Stomach (tissue), 4 donors: Measurements from ENCODE around the gene CDKN2B.

Experiments used
- POLR2A ChIP-seq, 4 donors: fragments of 450-650 bp; IDR thresholded peaks; one replicate each; pipeline ENCODE4 v1.6.1; 2016; ENCODE audit warnings: antibody characterized with exemption in 4 of 4, control low read depth in 2 of 4, mild to moderate bottlenecking in 1 of 4, moderate library complexity in 1 of 4
- POLR2AphosphoS5 ChIP-seq, 3 donors: sonication (generic); formaldehyde crosslinking; IDR thresholded peaks; one replicate each; pipeline ENCODE4 v1.6.1; 2016; ENCODE audit warnings: antibody characterized with exemption in 3 of 3
- TF ChIP-seq, protein P1 (sequence below), 7 experiments: fragments of 450-650 bp in 4 of 7; fragments of 200-600 bp in 3 of 7; sonication (generic) in 3 of 7; IDR thresholded peaks; one replicate each; pipeline ENCODE4 v1.5.1; 2016 to 2019; ENCODE audit warnings: antibody characterized with exemption in 7 of 7, control low read depth in 2 of 7, mild to moderate bottlenecking in 1 of 7

DNA sequence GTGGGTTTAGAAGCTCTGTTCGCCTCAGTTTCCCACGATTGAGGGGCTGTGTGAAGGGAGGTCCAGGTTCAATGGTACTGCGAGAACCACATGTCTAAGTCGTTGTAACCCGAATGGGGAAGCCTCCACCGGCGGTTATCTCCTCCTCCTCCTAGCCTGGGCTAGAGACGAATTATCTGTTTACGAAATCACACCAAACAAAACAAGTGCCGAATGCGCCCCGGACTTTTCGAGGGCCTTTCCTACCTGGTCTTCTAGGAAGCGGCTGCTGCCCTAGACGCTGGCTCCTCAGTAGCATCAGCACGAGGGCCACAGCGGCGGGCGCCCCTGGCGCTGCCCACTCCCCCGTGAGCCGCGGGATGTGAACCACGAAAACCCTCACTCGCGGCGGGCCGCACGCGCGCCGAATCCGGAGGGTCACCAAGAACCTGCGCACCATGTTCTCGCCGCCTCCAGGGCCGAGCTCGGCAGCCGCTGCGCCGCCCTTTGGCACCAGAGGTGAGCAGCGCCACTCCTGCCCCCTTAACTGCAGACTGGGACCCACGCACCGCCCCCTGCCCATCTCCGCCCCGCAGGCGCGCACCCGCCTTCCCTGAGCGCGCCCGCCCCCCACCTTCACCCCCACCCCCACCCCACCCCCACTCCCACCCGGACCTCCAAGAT is 15.1 kb downstream of the CDKN2B start, which contains the start of gene CDKN2A:
- no peak for TF ChIP-seq POLR2A (IDR thresholded peaks at IDR 0.05)
- TF ChIP-seq, protein P1, sequence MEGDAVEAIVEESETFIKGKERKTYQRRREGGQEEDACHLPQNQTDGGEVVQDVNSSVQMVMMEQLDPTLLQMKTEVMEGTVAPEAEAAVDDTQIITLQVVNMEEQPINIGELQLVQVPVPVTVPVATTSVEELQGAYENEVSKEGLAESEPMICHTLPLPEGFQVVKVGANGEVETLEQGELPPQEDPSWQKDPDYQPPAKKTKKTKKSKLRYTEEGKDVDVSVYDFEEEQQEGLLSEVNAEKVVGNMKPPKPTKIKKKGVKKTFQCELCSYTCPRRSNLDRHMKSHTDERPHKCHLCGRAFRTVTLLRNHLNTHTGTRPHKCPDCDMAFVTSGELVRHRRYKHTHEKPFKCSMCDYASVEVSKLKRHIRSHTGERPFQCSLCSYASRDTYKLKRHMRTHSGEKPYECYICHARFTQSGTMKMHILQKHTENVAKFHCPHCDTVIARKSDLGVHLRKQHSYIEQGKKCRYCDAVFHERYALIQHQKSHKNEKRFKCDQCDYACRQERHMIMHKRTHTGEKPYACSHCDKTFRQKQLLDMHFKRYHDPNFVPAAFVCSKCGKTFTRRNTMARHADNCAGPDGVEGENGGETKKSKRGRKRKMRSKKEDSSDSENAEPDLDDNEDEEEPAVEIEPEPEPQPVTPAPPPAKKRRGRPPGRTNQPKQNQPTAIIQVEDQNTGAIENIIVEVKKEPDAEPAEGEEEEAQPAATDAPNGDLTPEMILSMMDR (IDR thresholded peaks at IDR 0.05) = no peak
- TF ChIP-seq POLR2AphosphoS5 (IDR thresholded peaks at IDR 0.05) = no peak
